CD4-positive, alpha-beta T cell treated with Interleukin-10 for 1 hour (primary cell): ENCODE measurements around the gene PRICKLE2.

ENCODE experiments used
- DNase-seq: peaks from one replicate; pipeline ENCODE4 v3.0.0-alpha.2; 2020

PRICKLE2 gene

GRCh38 chr3:64218329-64218728 is 6.9 kb downstream of the PRICKLE2 start:
- DNase-seq, result no peak

GRCh38 chr3:64216274-64217147 is 8.8 kb downstream of the PRICKLE2 start:
- DNase-seq, result no peak

- no peak for DNase-seq
Observed at GRCh38 chr3:64215559-64215958, 9.7 kb downstream of the PRICKLE2 start.

GRCh38 chr3:64215103-64215502 is 10.2 kb downstream of the PRICKLE2 start:
- no peak for DNase-seq

- DNase-seq, result no peak
Observed at GRCh38 chr3:64214381-64215018, 10.8 kb downstream of the PRICKLE2 start.

- DNase-seq, result no peak
Observed at GRCh38 chr3:64213962-64214379, 11.3 kb downstream of the PRICKLE2 start.

- DNase-seq, result no peak
Observed at GRCh38 chr3:64213224-64213878, 11.9 kb downstream of the PRICKLE2 start.

- no peak for DNase-seq
Observed at GRCh38 chr3:64209866-64210621, 15.2 kb downstream of the PRICKLE2 start.

GRCh38 chr3:64207289-64208080 is 17.8 kb downstream of the PRICKLE2 start:
- no peak for DNase-seq

GRCh38 chr3:64203969-64204908 is 21.0 kb downstream of the PRICKLE2 start:
- DNase-seq, result no peak

GRCh38 chr3:64203216-64203615 is 22.1 kb downstream of the PRICKLE2 start:
- no peak for DNase-seq

- DNase-seq, result no peak
Observed at GRCh38 chr3:64199932-64200331, 25.3 kb downstream of the PRICKLE2 start.

GRCh38 chr3:64196236-64196929 is 28.9 kb downstream of the PRICKLE2 start:
- no peak for DNase-seq

GRCh38 chr3:64195789-64196188 is 29.5 kb downstream of the PRICKLE2 start:
- no peak for DNase-seq

GRCh38 chr3:64191822-64192221 is 33.4 kb downstream of the PRICKLE2 start:
- DNase-seq, result no peak

GRCh38 chr3:64190517-64191515 is 34.5 kb downstream of the PRICKLE2 start:
- DNase-seq, result no peak

GRCh38 chr3:64188810-64189560 is 36.3 kb downstream of the PRICKLE2 start:
- DNase-seq, result no peak
